ENCODE results near the gene ALDH1L1.
"Not testable (repeated sequence)": the region's sequence is repeated elsewhere in the genome, so short reads cannot be mapped to it uniquely, and the experiment has no call there.

The ALDH1L1 gene

DNA sequence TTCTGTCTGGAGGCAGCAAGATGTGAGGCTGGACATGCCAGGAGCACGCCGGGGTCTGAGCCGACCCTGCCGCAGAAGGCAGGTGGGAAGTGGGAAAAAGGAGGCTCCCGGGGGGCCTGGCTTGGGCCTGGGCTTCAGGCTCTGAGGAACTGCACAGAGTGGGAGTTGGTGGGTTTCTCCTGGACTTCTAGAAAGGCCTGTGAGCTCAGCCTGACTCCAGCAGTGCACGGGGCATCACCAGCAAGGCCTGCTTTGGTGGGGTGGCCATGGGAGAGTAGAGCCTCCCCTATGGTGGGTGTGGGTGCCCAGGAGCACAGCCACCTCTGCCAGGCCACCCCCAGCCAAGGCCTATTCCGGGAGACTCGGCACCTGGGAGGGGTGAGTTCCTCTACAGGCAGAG, 78.4 kb downstream of the ALDH1L1 start:
- Histone ChIP-seq H3K27me3 (ENCODE audit: control insufficient read depth, insufficient read depth, low read length) (no peaks in the 10 kb centered on the region; the same call in 1 of the 2 replicates), H3K9ac (ENCODE audit: low read length) (no peak overlapping the region), H3K4me3 (ENCODE audit: low read depth, low read length) (no peak overlapping the region), H3K9me3 (ENCODE audit: control insufficient read depth, insufficient read depth, low read depth, low read length) (peaks cover 17% of the 10 kb centered on the region), H3K4me1 (ENCODE audit: control insufficient read depth, insufficient read depth, low read length) (no peaks in the 10 kb centered on the region), H3K27ac (ENCODE audit: low read depth, low read length) (no peak overlapping the region), H3K36me3 (ENCODE audit: control insufficient read depth, insufficient read depth, low read length) (no peaks in the 10 kb centered on the region)

DNA sequence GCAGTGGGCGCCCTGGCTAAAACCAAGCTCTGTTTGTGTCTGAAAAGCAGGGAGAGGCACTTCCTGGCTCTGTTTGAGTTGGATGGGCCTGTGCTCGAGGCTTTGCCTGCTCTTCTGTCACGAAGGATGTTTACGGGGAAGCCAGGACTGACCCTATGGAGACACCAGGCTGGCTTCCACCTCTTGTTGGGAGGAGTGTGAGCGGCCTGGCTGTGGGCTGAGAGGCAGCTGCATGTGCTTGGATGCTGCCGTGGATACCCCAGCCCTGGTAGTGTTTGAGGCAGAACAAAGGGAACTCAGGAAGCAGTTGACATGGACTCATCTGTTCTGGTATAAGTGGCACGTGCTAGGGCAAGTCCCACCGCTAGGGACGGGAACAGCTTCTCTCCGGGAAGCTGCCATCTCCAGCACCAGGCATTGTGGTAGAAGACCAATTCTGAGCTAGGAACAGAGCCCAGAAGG, 78.8 kb downstream of the ALDH1L1 start:
- H3K27me3 ChIP-seq (ENCODE audit: control insufficient read depth, insufficient read depth, low read length): no peaks in the 10 kb centered on the region; the same call in 1 of the 2 replicates
- peaks cover 22% of the 10 kb centered on the region for H3K9me3 ChIP-seq (ENCODE audit: control insufficient read depth, insufficient read depth, low read depth, low read length)
- no peaks in the 10 kb centered on the region for H3K36me3 ChIP-seq (ENCODE audit: control insufficient read depth, insufficient read depth, low read length)
- H3K9ac ChIP-seq (ENCODE audit: low read length): no peak overlapping the region
- no peaks in the 10 kb centered on the region for H3K4me1 ChIP-seq (ENCODE audit: control insufficient read depth, insufficient read depth, low read length)
- no peak overlapping the region for H3K27ac ChIP-seq (ENCODE audit: low read depth, low read length)
- no peak overlapping the region for H3K4me3 ChIP-seq (ENCODE audit: low read depth, low read length)

DNA sequence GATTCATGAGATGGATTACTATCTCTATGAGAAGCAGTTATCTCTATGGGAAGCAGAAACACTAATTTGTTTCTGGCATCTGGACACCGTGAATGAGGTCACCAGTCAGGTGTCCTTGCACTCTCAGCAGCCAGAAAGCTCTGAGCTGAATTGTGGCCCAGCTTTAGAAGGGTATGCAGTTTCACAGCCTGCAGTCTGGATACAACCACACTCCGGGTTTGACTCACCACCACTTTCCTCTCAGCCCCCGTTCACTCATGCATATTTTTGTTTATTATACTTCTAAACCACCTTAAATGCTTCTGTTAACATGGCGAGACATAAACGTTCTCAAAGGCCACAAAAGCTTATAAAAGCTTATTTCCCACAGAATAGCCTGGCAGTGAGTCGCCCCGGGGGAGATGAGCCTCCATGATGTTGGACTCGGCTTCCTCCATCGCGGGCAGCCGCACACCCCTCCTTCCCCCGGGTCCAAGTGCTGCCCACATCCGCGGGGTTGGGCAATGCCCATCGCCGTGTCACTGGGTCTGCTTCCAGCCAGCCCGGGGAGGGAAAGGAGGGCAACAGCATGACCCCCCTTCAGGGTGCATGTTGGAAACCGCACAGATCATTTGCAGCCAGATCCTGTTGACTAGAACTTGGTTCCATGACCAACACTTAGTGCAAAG, 79.6 kb downstream of the ALDH1L1 start:
- Histone ChIP-seq H3K9ac (ENCODE audit: low read length) (no peak overlapping the region), H3K27ac (ENCODE audit: low read depth, low read length) (no peak overlapping the region), H3K9me3 (ENCODE audit: control insufficient read depth, insufficient read depth, low read depth, low read length) (peaks cover 26% of the 10 kb centered on the region), H3K27me3 (ENCODE audit: control insufficient read depth, insufficient read depth, low read length) (no peaks in the 10 kb centered on the region; the same call in 1 of the 2 replicates), H3K36me3 (ENCODE audit: control insufficient read depth, insufficient read depth, low read length) (no peaks in the 10 kb centered on the region), H3K4me1 (ENCODE audit: control insufficient read depth, insufficient read depth, low read length) (no peaks in the 10 kb centered on the region), H3K4me3 (ENCODE audit: low read depth, low read length) (no peak overlapping the region)

DNA sequence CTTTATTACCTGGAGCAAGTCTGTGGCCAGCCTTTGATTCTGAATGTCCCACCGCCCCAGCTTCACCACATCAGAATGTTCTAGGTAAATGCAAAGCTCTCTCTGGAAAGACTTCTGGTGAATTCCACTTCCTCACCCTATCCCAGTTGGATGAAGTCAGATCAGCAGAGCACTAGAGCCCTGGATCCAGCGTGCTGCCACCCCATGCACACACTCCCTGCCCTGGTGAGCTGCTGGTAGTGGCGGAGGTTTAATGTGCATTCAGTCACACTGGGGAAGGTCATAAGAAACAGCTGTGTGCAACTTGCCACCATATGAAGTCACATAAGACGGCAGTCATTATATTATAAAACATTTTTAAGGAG, 80.1 kb downstream of the ALDH1L1 start:
- peaks cover 29% of the 10 kb centered on the region for H3K9me3 ChIP-seq (ENCODE audit: control insufficient read depth, insufficient read depth, low read depth, low read length)
- no peak overlapping the region for H3K9ac ChIP-seq (ENCODE audit: low read length)
- no peaks in the 10 kb centered on the region; the same call in 1 of the 2 replicates for H3K27me3 ChIP-seq (ENCODE audit: control insufficient read depth, insufficient read depth, low read length)
- no peak overlapping the region for H3K27ac ChIP-seq (ENCODE audit: low read depth, low read length)
- H3K36me3 ChIP-seq (ENCODE audit: control insufficient read depth, insufficient read depth, low read length): no peaks in the 10 kb centered on the region
- H3K4me1 ChIP-seq (ENCODE audit: control insufficient read depth, insufficient read depth, low read length): no peaks in the 10 kb centered on the region
- no peak overlapping the region for H3K4me3 ChIP-seq (ENCODE audit: low read depth, low read length)

DNA sequence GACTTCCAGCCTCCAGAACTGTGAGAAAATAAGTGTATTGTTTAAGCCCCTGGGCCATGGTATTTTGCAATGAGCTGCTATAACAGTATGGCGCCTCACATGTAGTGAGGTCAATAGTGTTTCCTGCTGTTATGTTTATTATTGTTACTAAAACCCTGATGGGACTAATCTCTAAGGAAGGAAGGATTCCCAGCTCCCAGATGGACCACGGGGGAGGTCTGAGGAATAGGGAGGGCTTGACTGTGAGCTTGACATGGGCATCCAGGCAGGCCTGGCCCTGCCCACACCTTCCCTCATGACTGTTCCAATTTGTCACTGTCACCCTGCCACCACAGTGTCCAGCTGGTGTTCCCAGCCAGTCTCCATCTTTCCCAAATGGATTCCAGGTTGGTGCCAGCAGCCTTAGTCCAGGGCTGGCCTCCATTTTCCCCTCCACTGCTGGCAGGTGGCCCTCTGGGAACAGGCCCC, 82.0 kb downstream of the ALDH1L1 start:
- H3K4me1 ChIP-seq (ENCODE audit: control insufficient read depth, insufficient read depth, low read length): no peaks in the 10 kb centered on the region
- peaks cover 34% of the 10 kb centered on the region for H3K9me3 ChIP-seq (ENCODE audit: control insufficient read depth, insufficient read depth, low read depth, low read length)
- H3K4me3 ChIP-seq (ENCODE audit: low read depth, low read length): no peak overlapping the region
- no peak overlapping the region for H3K9ac ChIP-seq (ENCODE audit: low read length)
- no peak overlapping the region for H3K27ac ChIP-seq (ENCODE audit: low read depth, low read length)
- no peaks in the 10 kb centered on the region for H3K36me3 ChIP-seq (ENCODE audit: control insufficient read depth, insufficient read depth, low read length)
- no peaks in the 10 kb centered on the region; the same call in 1 of the 2 replicates for H3K27me3 ChIP-seq (ENCODE audit: control insufficient read depth, insufficient read depth, low read length)

DNA sequence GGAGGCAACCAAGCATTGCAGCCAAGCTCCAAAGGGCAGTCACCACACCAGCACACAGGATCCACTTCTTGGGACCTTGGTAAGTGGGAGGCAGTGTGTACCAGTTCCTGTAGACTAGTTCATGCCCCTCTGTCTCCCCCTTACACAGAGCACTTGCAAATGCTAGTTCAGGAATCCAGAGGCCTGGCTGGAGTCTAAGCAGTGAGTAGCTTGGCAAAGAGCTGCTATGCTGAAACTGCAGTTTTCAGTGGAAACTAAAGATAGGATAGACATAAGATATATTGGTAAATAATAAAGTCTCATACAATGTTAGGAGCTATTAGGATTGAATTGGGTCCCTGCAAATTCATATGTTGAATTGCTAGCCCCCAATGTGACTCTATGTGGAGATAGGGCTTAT, 82.6 kb downstream of the ALDH1L1 start:
- Histone ChIP-seq H3K36me3 (ENCODE audit: control insufficient read depth, insufficient read depth, low read length) (no peaks in the 10 kb centered on the region), H3K4me1 (ENCODE audit: control insufficient read depth, insufficient read depth, low read length) (no peaks in the 10 kb centered on the region), H3K27ac (ENCODE audit: low read depth, low read length) (no peak overlapping the region), H3K27me3 (ENCODE audit: control insufficient read depth, insufficient read depth, low read length) (no peaks in the 10 kb centered on the region; the same call in 1 of the 2 replicates), H3K9me3 (ENCODE audit: control insufficient read depth, insufficient read depth, low read depth, low read length) (peaks cover 34% of the 10 kb centered on the region), H3K9ac (ENCODE audit: low read length) (no peak overlapping the region), H3K4me3 (ENCODE audit: low read depth, low read length) (no peak overlapping the region)

DNA sequence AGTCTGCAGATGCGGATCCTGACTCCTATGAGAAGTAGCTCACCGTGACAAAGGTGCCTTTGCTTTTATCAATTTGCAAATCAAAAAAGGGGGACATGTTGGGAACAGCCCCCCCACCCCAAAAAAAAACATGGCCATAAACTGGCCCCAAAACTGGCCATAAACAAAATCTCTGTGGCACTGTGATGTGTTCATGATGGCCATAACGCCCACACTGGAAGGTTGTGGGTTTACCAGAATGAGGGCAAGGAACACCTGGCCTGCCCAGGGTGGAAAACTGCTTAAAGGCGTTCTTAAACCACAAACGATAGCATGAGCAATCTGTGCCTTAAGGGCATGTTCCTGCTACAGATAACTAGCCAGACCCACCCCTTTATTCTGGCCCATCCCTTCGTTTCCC, 84.1 kb downstream of the ALDH1L1 start:
- not testable (repeated sequence) for H3K4me1 ChIP-seq (ENCODE audit: control insufficient read depth, insufficient read depth, low read length); H3K4me3 ChIP-seq (ENCODE audit: low read depth, low read length); H3K36me3 ChIP-seq (ENCODE audit: control insufficient read depth, insufficient read depth, low read length); H3K27ac ChIP-seq (ENCODE audit: low read depth, low read length); H3K27me3 ChIP-seq (ENCODE audit: control insufficient read depth, insufficient read depth, low read length); H3K9ac ChIP-seq (ENCODE audit: low read length)
- peaks cover 48% of the 10 kb centered on the region for H3K9me3 ChIP-seq (ENCODE audit: control insufficient read depth, insufficient read depth, low read depth, low read length)

DNA sequence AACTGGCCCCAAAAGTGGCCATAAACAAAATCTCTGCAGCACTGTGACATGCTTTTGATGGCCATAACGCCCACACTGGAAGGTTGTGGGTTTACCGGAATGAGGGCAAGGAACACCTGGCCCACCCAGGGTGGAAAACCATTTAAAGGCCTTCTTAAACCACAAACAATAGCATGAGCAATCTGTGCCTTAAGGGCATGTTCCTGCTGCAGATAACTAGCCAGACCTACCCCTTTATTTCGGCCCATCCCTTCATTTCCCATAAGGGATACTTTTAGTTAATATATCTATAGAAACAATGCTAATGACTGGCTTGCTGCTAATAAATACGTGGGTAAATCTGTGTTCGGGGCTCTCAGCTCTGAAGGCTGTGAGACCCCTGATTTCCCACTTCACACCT, 88.3 kb downstream of the ALDH1L1 start:
- not testable (repeated sequence) for H3K36me3 ChIP-seq (ENCODE audit: control insufficient read depth, insufficient read depth, low read length)

DNA sequence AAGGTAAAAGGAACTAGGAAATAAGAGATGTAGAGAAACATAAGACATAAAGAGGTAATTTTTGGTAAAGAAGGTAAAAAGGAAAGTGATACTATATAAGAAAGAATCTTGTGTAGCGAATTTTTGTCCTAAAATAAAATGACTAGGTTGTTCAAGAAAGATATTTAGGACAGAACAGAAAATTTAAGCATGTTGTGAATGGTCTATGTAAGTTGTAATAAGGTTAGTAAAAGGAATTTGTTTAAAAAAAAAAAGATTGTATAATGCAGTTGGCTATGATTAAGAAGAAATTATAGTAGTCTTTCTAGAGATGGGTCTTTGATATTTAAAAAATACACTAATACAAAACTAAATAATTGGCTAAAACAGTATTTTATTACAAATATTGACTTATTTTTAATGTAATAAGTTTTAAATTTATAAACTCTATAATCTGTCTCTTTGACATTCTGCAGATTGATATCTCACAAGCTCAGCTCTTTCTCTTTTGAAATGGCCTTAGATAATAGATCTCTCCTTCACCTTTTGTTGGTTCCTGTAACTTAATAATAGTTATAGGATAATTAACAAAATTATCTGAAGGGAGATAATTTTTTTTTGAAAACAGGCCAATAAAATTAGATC, 92.7 kb downstream of the ALDH1L1 start:
- H3K9me3 ChIP-seq (ENCODE audit: control insufficient read depth, insufficient read depth, low read depth, low read length): peaks cover 64% of the 10 kb centered on the region
- no peaks in the 10 kb centered on the region for H3K36me3 ChIP-seq (ENCODE audit: control insufficient read depth, insufficient read depth, low read length)
- H3K27ac ChIP-seq (ENCODE audit: low read depth, low read length): no peak overlapping the region
- no peak overlapping the region for H3K9ac ChIP-seq (ENCODE audit: low read length)
- H3K4me3 ChIP-seq (ENCODE audit: low read depth, low read length): no peak overlapping the region
- no peaks in the 10 kb centered on the region for H3K27me3 ChIP-seq (ENCODE audit: control insufficient read depth, insufficient read depth, low read length)
- H3K4me1 ChIP-seq (ENCODE audit: control insufficient read depth, insufficient read depth, low read length): no peaks in the 10 kb centered on the region

More for the DNA sequence above, 88.3 kb downstream of the ALDH1L1 start:
- not testable (repeated sequence) for H3K4me3 ChIP-seq (ENCODE audit: low read depth, low read length); H3K9ac ChIP-seq (ENCODE audit: low read length); H3K27me3 ChIP-seq (ENCODE audit: control insufficient read depth, insufficient read depth, low read length); H3K27ac ChIP-seq (ENCODE audit: low read depth, low read length); H3K4me1 ChIP-seq (ENCODE audit: control insufficient read depth, insufficient read depth, low read length)
- peaks cover 67% of the 10 kb centered on the region for H3K9me3 ChIP-seq (ENCODE audit: control insufficient read depth, insufficient read depth, low read depth, low read length)

DNA sequence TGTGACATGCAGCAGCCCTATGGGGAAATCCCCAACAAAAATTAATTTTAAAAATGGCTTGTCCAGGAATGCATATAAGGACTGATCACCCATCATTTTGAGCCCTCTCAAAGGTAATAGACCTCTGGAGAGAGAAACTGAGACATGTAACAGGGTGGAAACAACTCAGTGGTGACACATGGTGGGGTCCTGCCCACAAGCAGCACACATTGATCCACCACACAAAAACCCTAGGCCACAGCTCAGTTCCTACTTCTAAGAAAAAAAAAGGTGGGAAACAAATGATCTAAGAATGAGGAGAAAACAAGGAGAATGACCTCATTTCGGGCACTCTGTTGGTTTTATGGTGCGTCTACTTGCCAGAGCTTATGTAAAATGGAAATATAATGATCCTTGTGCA, 94.5 kb downstream of the ALDH1L1 start:
- Histone ChIP-seq H3K4me3 (ENCODE audit: low read depth, low read length) (no peak overlapping the region), H3K9me3 (ENCODE audit: control insufficient read depth, insufficient read depth, low read depth, low read length) (peaks cover 46% of the 10 kb centered on the region), H3K27me3 (ENCODE audit: control insufficient read depth, insufficient read depth, low read length) (no peaks in the 10 kb centered on the region), H3K36me3 (ENCODE audit: control insufficient read depth, insufficient read depth, low read length) (no peaks in the 10 kb centered on the region), H3K9ac (ENCODE audit: low read length) (no peak overlapping the region), H3K4me1 (ENCODE audit: control insufficient read depth, insufficient read depth, low read length) (no peaks in the 10 kb centered on the region), H3K27ac (ENCODE audit: low read depth, low read length) (no peak overlapping the region)

DNA sequence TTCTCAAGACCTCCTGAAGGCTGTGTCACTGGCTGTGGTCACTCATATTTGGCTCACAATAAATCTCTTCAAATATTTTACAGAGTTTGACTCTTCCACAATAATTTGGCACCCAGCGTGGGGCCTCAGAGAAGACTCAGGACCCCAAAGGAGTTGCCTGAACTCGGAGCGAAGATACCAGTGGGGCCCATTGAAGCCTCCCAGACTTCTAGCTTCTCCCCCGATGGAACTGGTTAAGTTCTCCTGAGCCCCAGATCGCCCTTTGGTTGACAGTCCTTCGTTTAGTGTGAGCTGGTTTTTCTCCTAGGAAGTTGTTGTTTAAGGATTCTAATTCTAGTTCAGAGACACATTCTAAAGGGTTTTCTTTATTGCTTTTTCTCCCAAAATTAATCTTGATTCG, 95.1 kb downstream of the ALDH1L1 start:
- H3K4me1 ChIP-seq (ENCODE audit: control insufficient read depth, insufficient read depth, low read length): no peaks in the 10 kb centered on the region
- H3K9me3 ChIP-seq (ENCODE audit: control insufficient read depth, insufficient read depth, low read depth, low read length): peaks cover 41% of the 10 kb centered on the region
- no peaks in the 10 kb centered on the region for H3K27me3 ChIP-seq (ENCODE audit: control insufficient read depth, insufficient read depth, low read length)
- no peak overlapping the region for H3K4me3 ChIP-seq (ENCODE audit: low read depth, low read length)
- no peak overlapping the region for H3K9ac ChIP-seq (ENCODE audit: low read length)
- no peak overlapping the region for H3K27ac ChIP-seq (ENCODE audit: low read depth, low read length)
- no peaks in the 10 kb centered on the region for H3K36me3 ChIP-seq (ENCODE audit: control insufficient read depth, insufficient read depth, low read length)

Data from HUES6 (cell line).